GM12878 (cell line): Measurements from ENCODE around the gene OSM. TPM values are rescaled to one million over a fixed set of nuclear protein-coding genes. Genes with fewer than 3 reads are reported as not detected.

Experiments used
- ATAC-seq: fragments of 200-7000 bp; cut with Tn5 transposase; 3 replicates; pipeline ENCODE4 v1.9.1; 2020; ENCODE audit warnings: mild to moderate bottlenecking, moderate library complexity
- BruUV-seq: library from RNA; stranded (reverse); fragments of 400-500 nt; replicated peaks from 2 replicates; lab custom pipeline; 2021; lab: Mats Ljungman, UMichigan
- CTCF ChIA-PET: fragments of 300-600 bp; sonication (Branson Sonifier 250); formaldehyde crosslinking; extraction: SDS; loops from one replicate; lab custom pipeline; 2021; ENCODE audit warnings: inconsistent platforms; lab: Yijun Ruan, JAX
- POLR2A ChIA-PET: fragments of 350-600 bp; formaldehyde crosslinking; extraction: SDS; loops from one replicate; lab custom pipeline; 2021; ENCODE audit warnings: inconsistent platforms; lab: Charles Lee
- RAD21 ChIA-PET: fragments of 300-600 bp; sonication (Branson Sonifier 250); formaldehyde crosslinking; loops from one replicate; lab custom pipeline; 2023; ENCODE audit warnings: antibody characterized with exemption; ENCODE audit not compliant: unreplicated experiment; lab: Charles Lee
- SMC1A ChIA-PET: fragments of 300-600 bp; sonication (Branson Sonifier 250); formaldehyde crosslinking; loops from one replicate; lab custom pipeline; 2023; ENCODE audit not compliant: unreplicated experiment, uncharacterized antibody; lab: Charles Lee
- DNase-seq: peaks from one replicate; pipeline ENCODE4 v3.0.0-alpha.2; 2011; ENCODE audit warnings: low read depth, low spot score
- FAIRE-seq: peaks from 3 replicates; lab custom pipeline; 2011; peaks lifted over from hg19 to GRCh38; lab: Jason Lieb, UNC
- H2AFZ ChIP-seq: 2 replicates; pipeline ENCODE4 v1.6.0; 2011; ENCODE audit warnings: low read depth, low read length, control low read depth; ENCODE audit not compliant: control insufficient read depth
- H3K27ac ChIP-seq: 2 replicates; pipeline ENCODE4 v1.5.1; 2011; ENCODE audit warnings: control low read depth; ENCODE audit not compliant: control insufficient read depth, insufficient read depth
- H3K27me3 ChIP-seq, 2 experiments: replicated peaks in 1 of 2; 2 replicates each; pipeline versions ENCODE4 v1.6.0 to v1.6.1; 2011; ENCODE audit warnings: low read length in 1 of 2; ENCODE audit not compliant: control insufficient read depth in 2 of 2, insufficient read depth in 2 of 2
- H3K36me3 ChIP-seq, 2 experiments: 2 replicates each; pipeline ENCODE4 v1.5.1; 2011; ENCODE audit warnings: low read length in 1 of 2; ENCODE audit not compliant: control insufficient read depth in 2 of 2, insufficient read depth in 2 of 2
- H3K4me1 ChIP-seq: 2 replicates; pipeline ENCODE4 v1.6.1; 2011; ENCODE audit warnings: mild to moderate bottlenecking, low read length, moderate library complexity, mixed read lengths; ENCODE audit not compliant: control insufficient read depth, insufficient read depth
- H3K4me2 ChIP-seq: 2 replicates; pipeline ENCODE4 v1.6.0; 2011; ENCODE audit warnings: control low read depth; ENCODE audit not compliant: control insufficient read depth, insufficient read depth
- H3K4me3 ChIP-seq: fragments of 200-600 bp; sonication (generic); 2 replicates; pipeline ENCODE4 v1.5.1; 2016
- H3K79me2 ChIP-seq: 2 replicates; pipeline ENCODE4 v1.6.0; 2011; ENCODE audit warnings: low read length; ENCODE audit not compliant: control insufficient read depth, insufficient read depth
- H3K9ac ChIP-seq: 2 replicates; pipeline ENCODE4 v1.8.0; 2011; ENCODE audit warnings: low read length, control low read depth, mixed read lengths; ENCODE audit not compliant: control insufficient read depth, insufficient read depth
- H3K9me3 ChIP-seq: replicated peaks from 3 replicates; pipeline ENCODE4 v1.5.1; 2011; ENCODE audit warnings: mild to moderate bottlenecking, low read length; ENCODE audit not compliant: control insufficient read depth, insufficient read depth
- H4K20me1 ChIP-seq: 2 replicates; pipeline ENCODE4 v1.6.0; 2011; ENCODE audit not compliant: control insufficient read depth, insufficient read depth
- EGR1 ChIP-seq, 2 experiments: IDR thresholded peaks; 1 replicate in 1 of 2; 2 replicates in 1 of 2; pipeline ENCODE4 v1.6.1; 2011 to 2012; ENCODE audit warnings: low read depth in 2 of 2, low read length in 2 of 2, borderline replicate concordance in 1 of 2, mild to moderate bottlenecking in 1 of 2, moderate library complexity in 1 of 2
- HCFC1 ChIP-seq: fragments of 150-350 bp; IDR thresholded peaks from 2 replicates; pipeline ENCODE4 v1.6.1; 2014; ENCODE audit warnings: low read length
- RAD21 ChIP-seq: IDR thresholded peaks from 2 replicates; pipeline ENCODE4 v1.6.1; 2011; ENCODE audit warnings: mild to moderate bottlenecking, low read depth, low read length, moderate library complexity; ENCODE audit not compliant: insufficient read depth
- SKIL ChIP-seq: fragments of 450-650 bp; IDR thresholded peaks from 2 replicates; pipeline ENCODE4 v1.6.1; 2017; ENCODE audit warnings: mild to moderate bottlenecking, low read depth, inconsistent platforms; ENCODE audit not compliant: poor library complexity, severe bottlenecking
- SUPT20H ChIP-seq: IDR thresholded peaks from 2 replicates; pipeline ENCODE4 v1.6.1; 2011; ENCODE audit warnings: low read depth, mild to moderate bottlenecking, low read length, moderate library complexity, borderline replicate concordance; ENCODE audit not compliant: control insufficient read depth
- WGBS: methylation state at CpG from one replicate; pipeline ENCODE4 v1.1.6; 2016; ENCODE audit warnings: low lambda C conversion rate; ENCODE audit not compliant: insufficient replicate concordance, insufficient coverage; ENCODE audit errors: missing lambda C conversion rate; 5-methylcytosine and 5-hydroxymethylcytosine counted together
- in situ Hi-C: fragments of 300-500 bp; cut with MboI; formaldehyde crosslinking; loops from 9 replicates; pipeline ENCODE4 v1.14.3; 2018; ENCODE audit warnings: mixed read lengths
- intact Hi-C: fragments of 100-400 bp; cut with micrococcal nuclease; formaldehyde crosslinking; loops from one replicate; pipeline ENCODE4 v1.14.2; 2022; ENCODE audit not compliant: unreplicated experiment
- polyA plus RNA-seq, 11 experiments: library from polyadenylated mRNA; depleted of rRNA in 4 of 11; unstranded in 6 of 11; stranded (reverse) in 5 of 11; fragments of >200 nt; fragmentation: Nextera tagmentation in 4 of 11; fragmentation: Illumina TruSeq in 1 of 11; extraction: Ambion mirVana in 4 of 11; extraction: Trizol in 1 of 11; gene quantifications; 1 replicate in 1 of 11; 2 replicates in 10 of 11; pipeline versions ENCODE4 v1.2.1 to v1.2.3, GENCODE V29; 2011 to 2016; ENCODE audit warnings: inconsistent platforms in 2 of 11, missing spikeins in 2 of 11, low read depth in 1 of 11
- total RNA-seq, 4 experiments: library from RNA; depleted of rRNA in 3 of 4; stranded (reverse); fragments of >200 nt in 3 of 4; fragmentation: Illumina TruSeq in 1 of 4; extraction: Trizol in 1 of 4; gene quantifications; 2 replicates each; pipeline versions ENCODE4 v1.2.1 to v1.2.3, GENCODE V29; 2013 to 2021
- TF ChIP-seq, protein P1 (sequence below): fragments of 450-650 bp; IDR thresholded peaks from 2 replicates; pipeline ENCODE4 v1.6.1; 2016; ENCODE audit warnings: mild to moderate bottlenecking

Gene OSM
- total and polyA plus RNA-seq, 10 of the 15 experiments (the other 5 are each of a cell fraction or from before 2014, with no cell fraction given): 0.06 to 1.4 (median 0.59) TPM

- H3K9ac ChIP-seq: no peak overlapping the region
- intact Hi-C loops (no loop called here), in situ Hi-C loops (no loop called here)
- FAIRE-seq (no peak), DNase-seq (no peak), ATAC-seq (peak; percentile 30)
- ChIA-PET CTCF (interaction anchor here (0.8 kb wide), 2 partner anchors 10 to 141 kb away, joined by 3 read pairs; no protein-coding TSS in a partner anchor), POLR2A (interaction anchor here (0.6 kb wide), 1 partner anchor 95 kb away, joined by 3 read pairs; no protein-coding TSS in a partner anchor), RAD21 (interaction anchor here (1.0 kb wide), 1 partner anchor 35 kb away, joined by 3 read pairs; no protein-coding TSS in a partner anchor), SMC1A (interaction anchor here (1.2 kb wide), 1 partner anchor 34 kb away, joined by 4 read pairs; no protein-coding TSS in a partner anchor)
- H4K20me1 ChIP-seq: no peaks in the 10 kb centered on the region
- H2AFZ ChIP-seq: no peak overlapping the region
- H3K27ac ChIP-seq: no peak overlapping the region
- H3K27me3 ChIP-seq: no peaks in the 10 kb centered on the region; a peak in 1 of 4 replicates
- no peaks in the 10 kb centered on the region for H3K36me3 ChIP-seq
- no peak overlapping the region for H3K4me2 ChIP-seq
- peaks cover 10% of the 10 kb centered on the region for H3K4me1 ChIP-seq
- no peak overlapping the region for H3K4me3 ChIP-seq
- TF ChIP-seq SUPT20H (no peak), HCFC1 (no peak), EGR1 (IDR thresholded peaks at IDR 0.05; ENCODE audit: borderline replicate concordance in 1 of 2, low read depth in 2 of 2, low read length in 2 of 2) (no peak), SKIL (no peak), RAD21 (no peak)
- TF ChIP-seq, protein P1, sequence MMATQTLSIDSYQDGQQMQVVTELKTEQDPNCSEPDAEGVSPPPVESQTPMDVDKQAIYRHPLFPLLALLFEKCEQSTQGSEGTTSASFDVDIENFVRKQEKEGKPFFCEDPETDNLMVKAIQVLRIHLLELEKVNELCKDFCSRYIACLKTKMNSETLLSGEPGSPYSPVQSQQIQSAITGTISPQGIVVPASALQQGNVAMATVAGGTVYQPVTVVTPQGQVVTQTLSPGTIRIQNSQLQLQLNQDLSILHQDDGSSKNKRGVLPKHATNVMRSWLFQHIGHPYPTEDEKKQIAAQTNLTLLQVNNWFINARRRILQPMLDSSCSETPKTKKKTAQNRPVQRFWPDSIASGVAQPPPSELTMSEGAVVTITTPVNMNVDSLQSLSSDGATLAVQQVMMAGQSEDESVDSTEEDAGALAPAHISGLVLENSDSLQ: peak; percentile 34
- no peaks in the 10 kb centered on the region for H3K9me3 ChIP-seq
- no TSS peak for BruUV-seq
- H3K79me2 ChIP-seq: no peaks in the 10 kb centered on the region
- 42% methylated on average over 21 of the region's 22 CpGs for WGBS
These were observed 13.3 kb downstream of the OSM start for GRCh38 chr22:30253205-30253852.
